ENCODE data around the gene CTF1. TPM values are rescaled to one million over a fixed set of nuclear protein-coding genes. Genes with fewer than 3 reads are reported as not detected.

The CTF1 gene
- total RNA-seq, 1 donor from 2014 or later = 3.2 TPM

DNA sequence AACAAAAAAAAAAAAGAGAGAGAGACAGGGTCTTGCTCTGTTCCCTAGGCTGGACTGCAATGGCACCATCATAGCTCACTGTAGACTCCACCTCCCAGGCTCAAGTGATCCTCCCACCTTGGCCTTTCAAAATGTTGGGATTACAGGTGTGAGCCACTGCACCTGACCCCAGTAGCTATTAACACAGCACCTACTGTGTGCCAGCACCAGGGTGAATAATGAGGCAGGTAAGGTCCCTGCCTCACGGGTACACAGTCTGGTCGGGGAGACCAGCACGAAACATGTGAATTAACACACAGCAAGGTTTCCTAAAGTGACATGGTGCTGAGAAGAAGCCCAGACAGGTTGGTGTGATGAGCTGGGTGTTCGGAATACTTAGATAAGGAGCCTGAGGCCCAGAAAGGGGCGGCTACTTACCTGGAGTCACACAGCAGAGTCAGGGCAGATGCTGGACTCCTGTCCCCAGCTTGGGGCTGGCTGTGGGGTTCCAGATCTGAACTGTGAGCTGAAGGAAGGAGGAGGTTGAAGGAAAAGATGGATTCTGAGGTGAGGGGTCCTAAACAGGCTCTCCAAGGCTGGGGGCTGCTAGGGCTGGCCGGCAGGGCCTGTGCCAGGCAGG is 16.5 kb downstream of the CTF1 start:
- no peak for DNase-seq (ENCODE audit: extremely low spot score in 2 of 2)
- Histone ChIP-seq H3K27ac (no peak overlapping the region), H3K9me3 (no peaks in the 10 kb centered on the region), H3K27me3 (no peaks in the 10 kb centered on the region), H3K36me3 (no peaks in the 10 kb centered on the region), H3K4me3 (no peak overlapping the region), H3K4me1 (no peaks in the 10 kb centered on the region)
- TF ChIP-seq CTCF (IDR thresholded peaks at IDR 0.05) (no peak), POLR2A (IDR thresholded peaks at IDR 0.05) (no peak)
- intact Hi-C loops (cut with DNase I) = no loop called here

DNA sequence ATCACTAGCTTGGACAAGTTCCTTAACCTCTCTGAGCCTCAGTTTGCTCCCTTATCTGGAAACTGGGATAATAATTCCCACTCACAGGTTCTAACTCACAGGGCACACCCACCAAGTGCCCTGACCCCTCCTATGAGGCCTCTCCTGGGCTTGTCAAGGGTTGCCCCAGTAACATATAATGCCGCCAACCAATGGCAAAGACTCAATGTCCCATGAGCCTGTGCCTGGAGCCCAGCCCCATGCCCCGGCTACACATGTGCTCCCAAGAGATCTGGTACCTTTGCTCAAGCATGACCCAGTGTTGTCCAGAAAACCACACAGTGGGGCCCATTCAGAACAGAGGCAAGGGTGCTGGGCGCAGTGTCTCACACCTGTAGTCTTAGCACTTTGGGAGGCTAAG is 18.4 kb downstream of the CTF1 start:
- H3K27me3 ChIP-seq = no peaks in the 10 kb centered on the region
- no peak for DNase-seq (ENCODE audit: extremely low spot score in 2 of 2)
- H3K36me3 ChIP-seq = no peaks in the 10 kb centered on the region
- H3K4me3 ChIP-seq = no peak overlapping the region
- H3K27ac ChIP-seq = no peak overlapping the region
- TF ChIP-seq CTCF (IDR thresholded peaks at IDR 0.05) = no peak
- no peak for TF ChIP-seq POLR2A (IDR thresholded peaks at IDR 0.05)
- no peak for TF ChIP-seq POLR2AphosphoS5 (IDR thresholded peaks at IDR 0.05; ENCODE audit: insufficient read depth in 1 of 2, low read depth in 1 of 2)
- no peaks in the 10 kb centered on the region for H3K9me3 ChIP-seq
- intact Hi-C loops (cut with DNase I) = no loop called here
- H3K4me1 ChIP-seq = no peaks in the 10 kb centered on the region

GRCh38 chr16:30918614-30919013 is 22.2 kb downstream of the CTF1 start:
- H3K27me3 ChIP-seq = no peaks in the 10 kb centered on the region
- no peaks in the 10 kb centered on the region for H3K36me3 ChIP-seq
- H3K4me1 ChIP-seq = peaks cover 11% of the 10 kb centered on the region
- intact Hi-C loops (cut with DNase I) = no loop called here
- DNase-seq (ENCODE audit: extremely low spot score in 2 of 2) = no peak
- H3K9me3 ChIP-seq = no peaks in the 10 kb centered on the region
- no peak overlapping the region for H3K4me3 ChIP-seq
- H3K27ac ChIP-seq = no peak overlapping the region
- TF ChIP-seq POLR2AphosphoS5 (IDR thresholded peaks at IDR 0.05; ENCODE audit: insufficient read depth in 1 of 2, low read depth in 1 of 2) (no peak), CTCF (IDR thresholded peaks at IDR 0.05) (no peak), POLR2A (IDR thresholded peaks at IDR 0.05) (no peak)

DNA sequence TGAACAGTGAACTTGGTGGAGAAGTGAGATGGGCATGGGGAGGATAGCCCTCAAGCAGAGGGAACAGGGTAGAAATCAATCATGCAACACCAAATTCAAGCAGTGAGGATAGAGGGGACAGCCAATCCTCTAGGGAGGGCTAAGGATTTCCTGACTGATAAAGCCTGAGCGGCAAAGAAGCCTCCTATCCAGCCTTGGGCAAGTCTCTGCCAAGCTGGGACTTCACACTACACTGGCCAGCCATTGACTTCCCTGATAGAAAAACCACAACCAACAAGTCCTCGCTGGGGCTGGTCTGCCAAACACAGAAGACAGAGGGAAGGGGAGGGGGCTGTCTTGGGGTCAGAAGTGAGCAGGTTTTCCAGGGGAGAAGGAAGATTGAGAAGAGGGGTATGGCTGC is 24.5 kb downstream of the CTF1 start:
- Histone ChIP-seq H3K36me3 (no peaks in the 10 kb centered on the region), H3K27me3 (no peaks in the 10 kb centered on the region), H3K27ac (no peak overlapping the region), H3K4me1 (peaks cover 30% of the 10 kb centered on the region), H3K9me3 (no peaks in the 10 kb centered on the region), H3K4me3 (no peak overlapping the region)
- intact Hi-C loops (cut with DNase I) = loop anchor here (5.0 kb wide), 1 partner anchor 79 kb away; no protein-coding TSS in a partner anchor
- DNase-seq (ENCODE audit: extremely low spot score in 2 of 2) = no peak
- TF ChIP-seq POLR2A (IDR thresholded peaks at IDR 0.05) = no peak
- TF ChIP-seq POLR2AphosphoS5 (IDR thresholded peaks at IDR 0.05; ENCODE audit: insufficient read depth in 1 of 2, low read depth in 1 of 2) = no peak
- no peak for TF ChIP-seq CTCF (IDR thresholded peaks at IDR 0.05)

- no peaks in the 10 kb centered on the region for H3K36me3 ChIP-seq
- H3K4me3 ChIP-seq = peak overlapping the region; percentile 63 to 92
- no peak for DNase-seq (ENCODE audit: extremely low spot score in 2 of 2)
- intact Hi-C loops (cut with DNase I) = loop anchor here (5.0 kb wide), 1 partner anchor 79 kb away; no protein-coding TSS in a partner anchor
- H3K27me3 ChIP-seq = no peaks in the 10 kb centered on the region
- H3K9me3 ChIP-seq = no peaks in the 10 kb centered on the region
- H3K27ac ChIP-seq = peak overlapping the region; percentile 98
- peaks cover 30% of the 10 kb centered on the region for H3K4me1 ChIP-seq
- no peak for TF ChIP-seq POLR2A (IDR thresholded peaks at IDR 0.05)
- no peak for TF ChIP-seq POLR2AphosphoS5 (IDR thresholded peaks at IDR 0.05; ENCODE audit: insufficient read depth in 1 of 2, low read depth in 1 of 2)
Observed at GRCh38 chr16:30921459-30921747, 25.0 kb downstream of the CTF1 start.
